Right atrium auricular region (tissue), 2 donors: ENCODE measurements around the gene TCIRG1. TPM values are rescaled to one million over a fixed set of nuclear protein-coding genes. Genes with fewer than 3 reads are reported as not detected.

Experiments
- DNase-seq: peaks from one replicate; pipeline ENCODE4 v3.0.0-alpha.2; 2019; ENCODE audit warnings: low spot score
- H3K27ac ChIP-seq, 2 donors: fragments of 200-600 bp; sonication (generic); 1 replicate in 1 of 2; 2 replicates in 1 of 2; pipeline ENCODE4 v1.5.1; 2016 to 2019
- H3K27me3 ChIP-seq, 2 donors: fragments of 200-600 bp; sonication (generic); one replicate each; pipeline versions ENCODE4 v1.5.1 to v1.6.0; 2017 to 2019
- H3K36me3 ChIP-seq: fragments of 200-600 bp; sonication (generic); one replicate; pipeline ENCODE4 v1.5.1; 2016
- H3K4me1 ChIP-seq, 2 donors: fragments of 200-600 bp; sonication (generic); one replicate each; pipeline versions ENCODE4 v1.5.1 to v1.6.0; 2017 to 2019
- H3K4me3 ChIP-seq, 2 donors: fragments of 200-600 bp; sonication (generic); 1 replicate in 1 of 2; 2 replicates in 1 of 2; pipeline ENCODE4 v1.5.1; 2017 to 2019; ENCODE audit warnings: mild to moderate bottlenecking in 1 of 2, moderate library complexity in 1 of 2
- H3K9me3 ChIP-seq, 2 donors: fragments of 200-600 bp; sonication (generic); one replicate each; pipeline ENCODE4 v1.5.1; 2019
- CTCF ChIP-seq, 2 donors: fragments of 200-600 bp; sonication (generic); IDR thresholded peaks; one replicate each; pipeline ENCODE4 v1.5.1; 2019; ENCODE audit warnings: antibody characterized with exemption in 2 of 2
- total RNA-seq, 2 donors: library from RNA; depleted of rRNA; stranded (reverse); fragments of >200 nt; gene quantifications; one replicate each; pipeline ENCODE4 v1.1.0, GENCODE V29; 2016

The TCIRG1 gene
- total RNA-seq, 2 donors from 2014 or later = 19.2 to 50.7 TPM

GRCh38 chr11:68056317-68057285 lies 17.8 kb downstream of the TCIRG1 start:
- peaks cover 30% of the 10 kb centered on the region for H3K36me3 ChIP-seq
- no peak for DNase-seq
- no peak overlapping the region for H3K4me3 ChIP-seq
- H3K27ac ChIP-seq = no peak overlapping the region
- H3K4me1 ChIP-seq = no peaks in the 10 kb centered on the region
- no peaks in the 10 kb centered on the region for H3K27me3 ChIP-seq
- no peak for TF ChIP-seq CTCF (IDR thresholded peaks at IDR 0.05)
- no peaks in the 10 kb centered on the region for H3K9me3 ChIP-seq

- DNase-seq = no peak
- no peaks in the 10 kb centered on the region for H3K27me3 ChIP-seq
- H3K36me3 ChIP-seq = peaks cover 28% of the 10 kb centered on the region
Observed at GRCh38 chr11:68057807-68058206, 19.0 kb downstream of the TCIRG1 start.

GRCh38 chr11:68061508-68061907 lies 22.7 kb downstream of the TCIRG1 start:
- Histone ChIP-seq H3K4me1 (no peaks in the 10 kb centered on the region), H3K9me3 (no peaks in the 10 kb centered on the region), H3K4me3 (no peak overlapping the region), H3K27ac (no peak overlapping the region), H3K27me3 (no peaks in the 10 kb centered on the region), H3K36me3 (peaks cover 55% of the 10 kb centered on the region)
- TF ChIP-seq CTCF (IDR thresholded peaks at IDR 0.05) = no peak
- DNase-seq = no peak

More at GRCh38 chr11:68057807-68058206, 19.0 kb downstream of the TCIRG1 start:
- TF ChIP-seq CTCF (IDR thresholded peaks at IDR 0.05) = no peak
- no peak overlapping the region for H3K4me3 ChIP-seq
- H3K9me3 ChIP-seq = no peaks in the 10 kb centered on the region
- no peak overlapping the region for H3K27ac ChIP-seq
- H3K4me1 ChIP-seq = no peaks in the 10 kb centered on the region

- H3K4me3 ChIP-seq = no peak overlapping the region
- H3K4me1 ChIP-seq = no peaks in the 10 kb centered on the region
- DNase-seq = no peak
- H3K27ac ChIP-seq = no peak overlapping the region
- H3K9me3 ChIP-seq = no peaks in the 10 kb centered on the region
- H3K27me3 ChIP-seq = no peaks in the 10 kb centered on the region
- no peak for TF ChIP-seq CTCF (IDR thresholded peaks at IDR 0.05)
- H3K36me3 ChIP-seq = peaks cover 66% of the 10 kb centered on the region
Observed at GRCh38 chr11:68064926-68065325, 26.1 kb downstream of the TCIRG1 start.

- H3K4me1 ChIP-seq = no peaks in the 10 kb centered on the region
- H3K27me3 ChIP-seq = no peaks in the 10 kb centered on the region
- no peak for DNase-seq
- no peak overlapping the region for H3K27ac ChIP-seq
- H3K4me3 ChIP-seq = no peak overlapping the region
- no peak for TF ChIP-seq CTCF (IDR thresholded peaks at IDR 0.05)
- no peaks in the 10 kb centered on the region for H3K9me3 ChIP-seq
- H3K36me3 ChIP-seq = peaks cover 67% of the 10 kb centered on the region
Observed at GRCh38 chr11:68065841-68066240, 27.0 kb downstream of the TCIRG1 start.
